Measurements from ENCODE around the gene CYP19A1. TPM values are rescaled to one million over a fixed set of nuclear protein-coding genes. Genes with fewer than 3 reads are reported as not detected.

Gene CYP19A1
- total and polyA plus RNA-seq, 9 of the 15 experiments (the other 6 are each of a cell fraction or from before 2014, with no cell fraction given) = 0.16 to 0.63 (median 0.47) TPM; not detected in 3

- TF ChIP-seq MGA (IDR thresholded peaks at IDR 0.05) = no peak
- TF ChIP-seq, protein P1, sequence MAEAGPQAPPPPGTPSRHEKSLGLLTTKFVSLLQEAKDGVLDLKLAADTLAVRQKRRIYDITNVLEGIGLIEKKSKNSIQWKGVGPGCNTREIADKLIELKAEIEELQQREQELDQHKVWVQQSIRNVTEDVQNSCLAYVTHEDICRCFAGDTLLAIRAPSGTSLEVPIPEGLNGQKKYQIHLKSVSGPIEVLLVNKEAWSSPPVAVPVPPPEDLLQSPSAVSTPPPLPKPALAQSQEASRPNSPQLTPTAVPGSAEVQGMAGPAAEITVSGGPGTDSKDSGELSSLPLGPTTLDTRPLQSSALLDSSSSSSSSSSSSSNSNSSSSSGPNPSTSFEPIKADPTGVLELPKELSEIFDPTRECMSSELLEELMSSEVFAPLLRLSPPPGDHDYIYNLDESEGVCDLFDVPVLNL (CRISPR knock-in tag; IDR thresholded peaks at IDR 0.05; ENCODE audit: low read depth) = no peak
These were observed 17.1 kb downstream of the CYP19A1 start (continued) for GRCh38 chr15:51321316-51321715.

All from K562 (cell line).